HG03558 (cell line): Measurements from ENCODE around the gene CIRBP.

ENCODE experiments used
- ATAC-seq: cut with Tn5 transposase; IDR thresholded peaks from one replicate; pipeline ENCODE4 v1.9.1; 2021; ENCODE audit warnings: moderate number of reproducible peaks; ENCODE audit not compliant: unreplicated experiment; ENCODE audit errors: extremely low read depth

Gene CIRBP

GRCh38 chr19:1287354-1288225, 18.5 kb downstream of the CIRBP start:
- no peak for ATAC-seq

GRCh38 chr19:1288226-1288612, 19.1 kb downstream of the CIRBP start:
- no peak for ATAC-seq

GRCh38 chr19:1288833-1289685, 19.9 kb downstream of the CIRBP start:
- ATAC-seq: no peak

GRCh38 chr19:1289686-1290025, 20.5 kb downstream of the CIRBP start:
- ATAC-seq: no peak

- ATAC-seq: no peak
These were observed 21.1 kb downstream of the CIRBP start for GRCh38 chr19:1290196-1290702.

- ATAC-seq: no peak
These were observed 21.8 kb downstream of the CIRBP start for GRCh38 chr19:1290703-1291651.

- no peak for ATAC-seq
These were observed 22.8 kb downstream of the CIRBP start for GRCh38 chr19:1291761-1292418.

GRCh38 chr19:1292419-1293151, 23.5 kb downstream of the CIRBP start:
- ATAC-seq: no peak

- no peak for ATAC-seq
These were observed 24.9 kb downstream of the CIRBP start for GRCh38 chr19:1293782-1294604.

- no peak for ATAC-seq
These were observed 25.6 kb downstream of the CIRBP start for GRCh38 chr19:1294688-1295087.

GRCh38 chr19:1295169-1296012, 26.3 kb downstream of the CIRBP start:
- ATAC-seq: no peak

GRCh38 chr19:1296078-1296477, 26.9 kb downstream of the CIRBP start:
- ATAC-seq: no peak

GRCh38 chr19:1296575-1297271, 27.6 kb downstream of the CIRBP start:
- ATAC-seq: no peak

- ATAC-seq: no peak
These were observed 29.1 kb downstream of the CIRBP start for GRCh38 chr19:1298235-1298634.

GRCh38 chr19:1299801-1300200, 30.7 kb downstream of the CIRBP start:
- ATAC-seq: no peak

- no peak for ATAC-seq
These were observed 31.8 kb downstream of the CIRBP start for GRCh38 chr19:1300744-1301490.
